ENCODE results near the gene ADAMTS9.

ADAMTS9 gene

DNA sequence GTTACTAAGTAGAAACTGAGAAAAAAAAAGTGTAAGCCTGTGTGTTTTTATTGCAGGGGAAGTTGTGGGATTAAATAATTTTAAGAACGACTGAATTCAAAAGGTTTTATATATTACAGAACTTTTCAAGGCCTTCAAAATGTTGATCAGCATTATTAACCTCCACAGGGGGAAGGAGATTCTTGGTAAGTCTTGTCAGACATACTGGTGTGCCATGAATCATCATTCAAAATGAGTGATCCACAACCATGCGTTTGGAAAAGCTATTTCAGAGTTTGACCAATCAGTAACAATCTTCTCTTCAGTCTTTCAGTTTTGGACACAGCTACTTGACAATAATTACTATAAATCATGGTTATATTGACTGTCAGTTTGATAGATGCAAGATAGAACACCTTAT lies 70.2 kb downstream of the ADAMTS9 start:
- DNase-seq (ENCODE audit: low read depth, low spot score) = no peak

DNA sequence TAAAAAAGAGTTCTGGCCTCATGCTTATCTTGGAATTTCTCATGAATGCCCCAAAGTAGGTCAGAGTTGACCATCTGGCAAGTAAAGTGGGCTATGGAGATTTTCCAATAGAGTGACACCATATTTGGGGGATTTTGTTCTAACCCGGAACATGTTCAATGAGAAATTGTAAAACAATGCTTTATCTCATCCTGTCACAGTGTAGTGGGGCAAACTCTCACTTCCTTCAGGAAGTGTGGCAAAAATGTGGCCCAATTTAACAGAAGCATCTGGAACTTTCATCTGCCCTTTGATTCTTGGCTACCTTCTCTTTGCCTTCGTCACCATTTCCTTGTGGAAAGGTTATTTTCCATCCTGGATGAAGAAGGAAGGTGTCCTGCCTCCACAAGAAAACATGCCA lies 70.8 kb downstream of the ADAMTS9 start:
- no peak for DNase-seq (ENCODE audit: low read depth, low spot score)

DNA sequence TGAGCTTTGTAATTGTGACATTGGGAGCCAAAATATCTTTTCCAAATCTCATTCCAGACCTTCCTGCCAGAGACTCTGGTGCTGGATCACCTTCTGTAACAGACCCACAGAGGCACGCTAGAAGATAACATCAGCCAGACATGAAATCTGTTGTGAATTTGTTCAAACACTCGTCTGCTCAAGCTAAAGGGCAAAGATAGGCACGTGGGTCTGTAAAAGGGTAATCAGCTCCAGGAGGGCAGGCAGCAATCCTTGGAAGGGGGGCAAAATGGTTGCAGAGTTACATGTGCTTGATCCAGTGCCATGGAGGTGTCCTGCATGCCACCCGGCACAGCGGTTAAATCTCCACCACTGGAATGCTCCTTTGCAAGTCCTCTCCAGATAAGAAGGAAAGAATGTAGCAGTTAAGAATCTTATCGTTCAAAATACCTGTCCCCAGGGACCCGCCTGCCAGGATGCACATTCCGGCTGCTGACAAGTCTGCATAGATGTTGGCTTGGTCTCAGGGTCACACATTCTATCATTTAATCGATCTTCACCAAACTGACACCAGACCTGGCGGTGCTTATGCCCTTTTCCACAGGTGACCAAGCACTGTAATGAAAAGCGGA lies 74.8 kb downstream of the ADAMTS9 start:
- peak; percentile 79 for DNase-seq (ENCODE audit: low read depth, low spot score)

DNA sequence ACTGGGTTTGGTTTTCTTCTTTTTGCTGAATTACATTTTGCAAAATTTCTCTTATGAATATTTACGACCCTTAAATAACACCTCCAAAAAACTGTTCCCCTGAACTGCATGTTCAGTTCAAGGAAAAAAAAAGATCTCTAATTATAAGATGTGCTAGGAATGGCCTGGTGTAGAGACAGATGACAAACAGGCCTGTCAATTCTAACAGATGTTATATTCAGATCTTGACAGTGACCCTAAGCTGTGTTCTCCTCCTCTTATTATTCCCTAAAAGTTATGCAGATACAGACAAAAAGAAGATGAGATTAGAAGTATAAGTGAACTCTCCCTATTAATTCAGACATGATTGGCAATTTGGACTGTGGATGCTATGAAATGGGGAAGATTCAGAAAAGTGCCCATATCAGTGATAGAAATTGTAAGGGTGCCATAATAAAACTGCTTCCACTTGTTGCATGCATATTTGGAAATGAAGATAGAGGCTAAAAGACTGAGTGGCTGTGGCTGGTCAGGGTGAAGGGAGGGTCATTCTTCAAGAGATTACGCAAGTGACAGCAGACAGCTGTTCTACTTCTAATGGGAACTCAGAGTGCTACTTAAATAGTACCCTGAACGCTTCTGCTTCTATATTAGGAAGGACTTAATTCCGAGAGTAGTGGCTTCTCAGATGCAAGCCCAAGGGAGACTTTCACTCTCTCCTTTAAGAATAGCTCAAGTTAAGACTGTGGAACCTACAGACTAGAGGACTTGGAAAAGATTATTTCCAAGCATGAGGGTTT lies 75.5 kb downstream of the ADAMTS9 start:
- DNase-seq (ENCODE audit: low read depth, low spot score) = no peak

DNA sequence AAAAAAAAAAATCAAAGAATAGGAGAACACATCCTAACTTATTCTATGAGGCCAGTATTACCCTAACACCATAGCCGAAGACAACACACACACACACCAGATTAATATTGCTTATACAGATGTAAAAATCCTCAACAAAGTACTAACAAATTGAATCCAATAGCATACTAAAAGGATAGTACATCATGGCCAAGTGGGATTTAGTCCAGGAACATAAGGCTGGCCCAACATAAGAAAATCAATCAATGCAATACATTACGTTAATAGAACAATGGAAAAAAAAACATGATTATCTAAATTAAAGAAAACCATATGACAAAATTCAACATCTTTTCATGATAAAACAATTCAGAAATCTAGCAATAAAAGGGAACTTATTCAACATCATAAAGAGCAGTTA lies 79.1 kb downstream of the ADAMTS9 start:
- no peak for DNase-seq (ENCODE audit: low read depth, low spot score)

DNA sequence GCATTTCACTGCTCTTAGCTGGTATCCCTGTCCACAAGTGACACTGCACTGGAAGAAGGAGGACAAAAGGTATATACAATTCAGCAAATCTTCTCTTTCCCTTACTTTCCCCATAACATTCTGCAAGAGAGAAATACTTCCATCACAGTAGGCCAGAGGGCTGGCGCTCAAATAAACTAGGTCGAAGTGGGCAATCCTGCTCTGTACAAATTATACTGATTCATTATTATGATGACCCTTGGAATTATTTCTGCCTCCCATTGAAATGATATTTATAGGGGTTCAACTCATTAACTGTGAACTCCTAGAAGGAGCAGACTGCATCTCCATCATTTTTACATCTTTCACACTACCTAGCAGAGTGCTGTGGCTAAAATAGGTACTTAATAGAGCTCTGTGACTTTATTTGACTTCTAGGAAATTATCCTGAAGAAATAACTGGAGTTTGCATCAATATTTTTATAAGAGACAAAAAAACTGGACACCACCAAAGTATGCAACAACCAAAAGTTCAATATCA lies 80.7 kb downstream of the ADAMTS9 start:
- DNase-seq (ENCODE audit: low read depth, low spot score) = no peak

DNA sequence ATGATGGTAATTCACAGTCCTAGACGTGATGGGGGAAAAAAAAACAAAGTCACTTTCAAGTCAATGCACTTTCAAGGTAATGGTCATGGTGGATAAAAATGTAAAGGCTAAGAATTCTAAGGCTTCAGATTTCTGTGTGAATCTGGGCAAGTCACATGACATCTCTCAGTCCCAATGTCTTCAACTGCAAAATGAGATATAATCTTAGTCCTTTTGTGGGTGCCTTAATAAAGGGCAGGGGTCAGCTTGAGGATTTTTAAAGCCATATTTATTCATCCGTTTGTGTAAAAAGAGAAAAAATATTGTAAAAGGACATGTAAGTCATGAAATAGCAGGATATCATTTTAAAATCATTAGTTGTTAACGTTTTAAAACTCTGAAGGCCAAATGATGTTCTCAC lies 83.5 kb downstream of the ADAMTS9 start:
- DNase-seq (ENCODE audit: low read depth, low spot score) = no peak

DNA sequence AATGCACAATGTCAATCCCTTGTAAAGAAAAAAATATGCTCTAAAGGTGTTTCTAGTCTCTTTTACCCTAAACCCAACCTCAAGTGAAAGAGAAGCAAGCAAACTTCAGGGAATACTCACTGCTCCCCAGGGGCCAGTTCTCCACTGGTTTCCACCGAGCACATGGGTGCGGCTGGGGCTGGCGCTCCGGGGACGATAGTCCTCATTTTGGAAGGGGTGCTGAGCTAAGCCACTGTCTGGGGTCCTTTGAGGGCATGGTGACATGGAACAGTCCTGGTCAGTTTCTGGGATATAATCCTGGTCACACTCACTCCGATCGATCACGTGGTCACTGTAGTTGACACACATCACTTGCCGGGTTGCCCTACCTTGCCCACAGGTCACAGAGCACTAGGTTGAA lies 86.0 kb downstream of the ADAMTS9 start:
- DNase-seq (ENCODE audit: low read depth, low spot score) = no peak

DNA sequence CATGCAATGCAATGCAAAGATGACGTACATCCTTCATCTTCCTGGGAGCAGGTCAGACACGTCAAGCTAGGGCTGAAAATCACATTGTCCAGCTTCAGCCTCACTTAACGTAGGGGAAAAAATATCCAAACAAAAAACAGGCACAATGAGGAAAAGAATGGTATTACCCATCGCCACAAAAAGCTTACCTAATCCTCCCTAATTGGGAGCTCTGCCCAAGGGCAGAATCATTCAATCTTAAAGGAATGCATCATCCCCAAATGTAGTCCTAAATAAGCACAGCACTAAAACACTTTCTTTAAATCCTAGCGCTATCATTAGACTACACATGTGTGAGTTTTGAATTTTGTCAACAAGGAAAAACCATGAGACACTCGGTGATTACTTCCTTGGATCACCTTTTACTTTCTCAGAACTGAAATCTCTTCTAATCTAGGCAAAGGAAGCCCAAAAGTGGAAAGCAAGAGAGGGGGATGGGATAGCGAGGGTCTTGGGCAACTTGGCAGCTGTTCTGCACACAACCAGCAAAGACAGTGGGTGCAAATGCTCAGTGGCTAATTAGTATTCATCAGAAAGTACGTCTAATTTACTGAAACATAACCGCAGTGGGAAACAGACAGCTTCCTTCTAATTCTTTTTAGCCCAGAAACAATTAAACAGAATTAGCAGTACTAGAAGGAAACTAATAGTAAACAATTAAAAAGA lies 87.4 kb downstream of the ADAMTS9 start:
- no peak for DNase-seq (ENCODE audit: low read depth, low spot score)

DNA sequence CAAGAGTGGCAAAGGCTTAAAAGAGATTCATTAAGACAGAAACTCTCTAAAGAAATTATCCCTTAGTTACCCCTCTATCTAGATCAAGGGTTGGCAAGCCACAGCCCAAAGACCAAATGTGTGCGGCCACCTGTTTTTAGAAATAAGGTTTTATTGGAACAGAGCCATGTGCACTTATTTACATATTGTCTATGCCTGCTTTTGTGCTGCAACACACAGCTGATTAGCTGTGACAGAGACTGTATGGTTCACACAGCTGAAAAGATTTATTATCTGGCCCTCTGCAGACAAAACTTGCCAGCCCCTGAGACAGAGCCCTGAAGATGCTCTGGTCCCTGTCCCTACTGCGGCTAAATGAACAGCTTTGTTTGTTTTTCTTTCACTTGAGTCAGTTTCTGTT lies 88.1 kb downstream of the ADAMTS9 start:
- no peak for DNase-seq (ENCODE audit: low read depth, low spot score)

DNA sequence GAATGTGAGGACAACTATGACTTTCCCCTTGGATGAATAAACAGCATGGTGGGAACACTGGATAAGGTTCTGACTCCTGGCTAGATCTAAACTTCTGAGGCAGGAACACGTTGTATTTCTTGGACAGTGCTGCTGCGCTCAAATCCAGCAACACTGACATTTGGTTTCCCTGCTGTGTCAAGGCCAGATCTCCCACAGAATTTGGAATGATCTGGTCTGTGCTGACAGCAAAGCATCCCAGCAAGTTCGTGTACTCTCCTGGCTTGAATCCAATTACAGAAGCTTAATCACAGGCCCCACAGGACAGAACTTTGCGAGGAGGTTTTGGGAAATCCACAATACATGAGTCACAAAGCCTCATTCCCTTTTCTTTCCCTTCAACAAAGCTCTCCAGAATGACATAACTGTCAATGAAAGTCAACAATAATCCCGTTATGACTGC lies 92.5 kb downstream of the ADAMTS9 start:
- no peak for DNase-seq (ENCODE audit: low read depth, low spot score)

DNA sequence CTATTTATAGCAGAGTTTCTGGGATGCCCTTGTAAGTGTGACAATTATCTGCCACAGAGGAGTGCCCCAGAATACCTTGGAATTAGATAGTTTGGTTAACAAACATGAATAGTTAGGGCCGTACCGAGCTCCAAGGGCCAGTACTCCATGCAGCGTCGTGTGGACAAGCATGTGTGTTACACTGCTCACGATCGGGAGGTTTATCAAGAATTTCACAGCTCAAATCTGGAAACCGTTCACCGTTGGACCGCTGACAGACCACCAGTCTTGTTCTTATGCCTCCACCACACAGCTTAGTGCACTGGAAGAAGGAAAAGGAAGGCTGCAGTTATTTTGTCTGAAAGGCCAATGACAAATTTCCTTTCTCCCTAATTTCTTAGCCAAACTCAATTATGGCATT lies 93.7 kb downstream of the ADAMTS9 start:
- DNase-seq (ENCODE audit: low read depth, low spot score) = no peak

DNA sequence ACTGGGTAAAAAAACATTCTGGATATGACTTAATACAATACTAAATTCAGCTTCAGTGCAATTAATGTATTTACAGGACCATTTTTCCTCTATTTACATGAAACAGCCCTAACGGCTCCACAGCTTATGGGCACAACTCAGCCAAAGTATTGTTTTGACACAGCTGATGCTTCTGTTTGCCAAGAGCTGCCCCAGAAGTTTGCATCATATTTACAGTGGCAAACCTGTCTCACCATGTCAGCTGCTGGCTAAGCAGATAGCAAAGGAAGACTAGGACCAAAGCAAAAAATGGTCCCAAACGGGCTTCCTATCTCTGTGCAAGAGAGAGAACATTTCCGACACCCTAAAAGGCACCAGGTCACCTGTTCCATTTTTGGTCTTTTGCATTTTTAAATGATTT lies 94.5 kb downstream of the ADAMTS9 start:
- no peak for DNase-seq (ENCODE audit: low read depth, low spot score)

DNA sequence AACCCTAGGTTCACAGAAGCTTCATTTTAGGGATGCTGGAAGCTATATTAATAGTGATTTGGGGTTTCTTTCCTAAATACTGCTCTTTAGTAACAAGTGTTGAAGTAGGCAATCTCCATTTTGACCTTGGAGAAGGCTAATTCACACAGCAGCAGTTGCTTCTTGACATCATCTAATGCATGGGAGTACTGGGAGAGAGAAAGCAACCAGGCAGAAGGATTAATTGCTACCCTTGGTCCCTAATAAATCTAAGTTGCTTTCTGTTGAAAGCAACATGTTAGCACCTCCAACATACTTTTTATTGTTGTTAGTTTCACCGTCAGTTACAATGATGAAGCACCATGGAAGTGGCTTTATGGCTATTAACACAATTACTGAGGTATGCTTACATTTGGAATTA lies 96.2 kb downstream of the ADAMTS9 start:
- no peak for DNase-seq (ENCODE audit: low read depth, low spot score)

DNA sequence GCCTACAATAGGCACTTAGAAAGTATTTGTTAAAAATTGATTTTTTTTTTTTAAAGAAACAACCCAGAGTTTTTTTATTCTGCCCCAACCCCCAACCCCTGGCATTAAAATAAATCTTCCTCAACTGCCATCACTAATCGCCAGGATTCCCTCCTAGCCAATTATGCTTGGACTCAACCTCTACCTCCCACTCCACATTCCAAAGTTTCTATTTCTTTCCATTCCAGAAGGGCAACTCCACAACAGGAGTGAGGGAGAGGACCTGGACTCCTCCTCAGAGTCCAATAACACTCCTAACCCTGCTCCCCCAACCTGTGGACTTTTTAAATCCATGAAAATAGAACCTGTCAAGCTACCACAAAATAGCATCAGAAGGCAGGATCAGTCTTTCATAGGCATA lies 99.4 kb downstream of the ADAMTS9 start:
- no peak for DNase-seq (ENCODE audit: low read depth, low spot score)

DNA sequence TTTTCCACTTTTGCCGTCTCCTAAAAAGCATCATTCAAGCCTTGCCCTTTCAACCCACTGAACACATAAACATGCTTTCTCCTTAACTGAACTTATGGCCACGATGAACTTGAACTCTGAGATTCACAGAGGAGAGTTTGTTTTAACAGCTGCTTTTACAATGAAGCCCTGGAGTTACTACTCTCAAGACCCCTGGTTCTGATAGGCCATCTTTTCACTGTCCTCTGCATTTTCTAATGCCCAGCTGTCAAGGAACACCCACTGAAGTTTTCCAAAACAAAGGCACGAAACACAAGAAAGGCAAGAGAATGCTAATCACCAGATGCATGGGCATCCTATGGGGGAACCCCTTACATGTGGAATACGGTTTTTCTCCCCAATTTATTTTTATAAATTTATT lies 100.8 kb downstream of the ADAMTS9 start:
- DNase-seq (ENCODE audit: low read depth, low spot score) = no peak

DNA sequence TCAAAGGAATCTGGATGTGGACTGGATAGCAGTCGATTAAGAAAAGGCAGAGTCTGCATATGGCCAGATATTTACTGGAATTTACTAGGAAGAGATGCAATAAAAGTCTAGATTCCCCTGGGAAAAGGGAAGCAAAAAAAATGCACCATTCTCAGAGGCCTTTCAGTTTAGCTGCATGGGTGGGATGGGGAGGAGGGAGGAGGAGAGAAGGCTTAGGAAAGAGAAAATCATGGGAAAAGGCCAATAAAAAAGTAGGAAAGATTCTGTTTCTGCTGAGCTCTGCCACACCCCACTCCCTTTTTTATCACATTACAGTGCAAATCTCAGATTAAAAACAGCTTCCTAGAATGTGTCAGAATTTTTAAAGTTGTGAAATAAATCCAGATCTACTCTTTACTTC lies 103.6 kb downstream of the ADAMTS9 start:
- DNase-seq (ENCODE audit: low read depth, low spot score) = no peak

DNA sequence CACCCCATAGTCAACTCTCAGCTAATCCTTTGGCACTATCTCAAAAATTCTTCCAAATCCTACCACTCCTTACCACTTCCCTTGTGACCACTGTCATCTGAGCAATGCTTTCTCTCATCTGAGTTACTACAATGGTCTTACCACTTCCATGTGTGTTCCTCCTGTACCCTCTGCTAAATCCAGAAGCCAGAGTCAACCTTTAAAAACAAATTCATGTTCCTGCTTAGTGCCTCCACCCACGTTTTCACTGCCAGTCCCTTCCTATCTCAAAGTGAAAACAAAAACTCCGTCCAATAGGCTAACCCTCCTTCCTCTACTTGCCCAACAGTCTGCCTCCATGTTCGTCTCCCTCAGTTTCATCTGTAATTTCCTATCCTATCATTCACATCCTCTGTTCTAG lies 109.0 kb downstream of the ADAMTS9 start:
- DNase-seq (ENCODE audit: low read depth, low spot score) = no peak

DNA sequence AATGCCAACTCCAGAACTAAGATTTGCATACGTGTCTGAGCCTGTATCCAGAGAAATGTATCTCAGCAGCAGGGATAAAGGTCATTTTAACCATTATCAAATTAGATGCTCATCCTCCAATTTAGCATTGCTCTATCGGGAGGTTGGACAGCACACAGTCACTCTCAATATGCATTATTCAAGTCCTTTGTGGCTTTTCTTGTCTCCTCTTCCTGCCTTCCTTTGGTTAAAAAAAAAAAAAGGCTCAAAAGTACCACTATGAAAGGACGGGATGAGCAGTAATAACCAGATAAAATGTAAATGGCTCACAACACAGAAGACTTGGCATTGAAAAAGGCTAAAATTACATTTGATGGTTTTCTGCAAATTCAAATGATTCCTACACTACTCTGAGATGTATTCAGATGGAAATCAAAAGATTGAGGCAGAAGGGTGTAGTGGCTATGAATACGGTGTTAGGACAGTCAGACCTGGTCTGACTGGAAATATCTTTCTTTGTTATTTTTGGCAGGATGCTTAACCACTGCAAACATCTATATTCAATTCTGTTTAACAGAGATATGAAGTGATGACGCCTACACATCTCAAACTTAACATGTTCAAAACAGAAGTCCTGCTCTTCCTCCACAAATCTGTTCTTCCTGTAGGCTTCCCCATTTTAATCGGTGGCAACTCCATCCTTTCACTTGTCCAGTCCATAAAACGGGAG lies 109.6 kb downstream of the ADAMTS9 start:
- DNase-seq (ENCODE audit: low read depth, low spot score) = no peak

DNA sequence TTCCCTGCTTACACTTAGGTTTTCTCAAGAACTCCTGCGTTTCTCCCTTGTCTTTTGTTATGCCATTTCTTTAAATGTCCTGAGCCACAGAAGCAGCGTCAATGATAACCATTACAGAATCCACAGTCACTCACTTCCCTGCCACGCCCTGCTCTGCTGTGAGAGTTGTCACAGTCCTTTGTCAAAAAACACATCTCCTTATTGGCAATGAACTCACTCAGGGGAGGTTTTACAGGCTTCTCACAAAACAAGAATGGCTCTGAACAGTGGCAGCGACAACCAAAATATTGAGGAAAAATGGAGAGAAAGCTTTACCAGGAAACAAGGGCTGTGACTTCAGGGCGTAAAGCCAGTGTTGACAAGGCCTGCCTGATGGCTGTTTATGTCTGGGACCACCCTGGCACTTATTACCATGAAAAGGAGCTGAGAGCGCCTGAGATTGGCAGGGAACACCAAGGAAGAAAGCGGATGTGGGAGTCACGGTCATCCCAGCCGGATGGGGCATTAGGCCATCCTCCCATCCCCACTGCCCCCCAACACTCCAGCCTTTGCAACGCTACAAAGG lies 111.5 kb downstream of the ADAMTS9 start:
- DNase-seq (ENCODE audit: low read depth, low spot score) = no peak

DNA sequence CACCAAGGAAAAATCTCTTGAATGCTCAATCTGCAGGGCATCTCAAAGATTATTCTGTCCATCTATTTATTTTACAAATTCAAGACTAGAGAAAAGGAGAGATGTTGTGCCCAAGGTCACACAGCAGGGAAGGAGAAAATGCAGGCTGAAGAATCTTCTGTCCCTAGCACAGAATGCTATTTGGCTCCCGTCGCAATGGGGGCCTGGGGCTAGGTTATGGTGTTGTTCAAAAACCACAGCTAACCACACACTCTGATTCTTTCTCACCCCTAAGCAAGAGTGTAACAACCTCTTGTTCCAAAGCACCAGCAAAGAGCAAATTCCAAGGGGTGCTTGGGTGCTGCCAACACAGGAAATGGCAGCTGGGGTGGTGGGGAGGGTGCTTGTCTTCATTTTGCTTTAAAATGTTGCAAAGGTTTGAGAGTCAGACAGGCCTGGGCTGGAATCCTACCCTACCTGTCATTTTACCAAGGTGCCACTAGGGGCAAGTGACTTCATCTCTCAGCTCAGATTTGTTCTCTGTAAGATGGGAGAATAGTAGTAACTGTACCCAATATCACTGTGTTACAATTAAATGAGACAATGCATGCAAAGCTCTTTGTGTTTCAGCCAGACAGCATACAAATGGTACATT lies 112.5 kb downstream of the ADAMTS9 start:
- DNase-seq (ENCODE audit: low read depth, low spot score) = peak; percentile 46

Measured in ELF-1 (cell line).